Measurements from ENCODE around the gene MAN2B1.

The MAN2B1 gene

GRCh38 chr19:12606796-12607195 is 59.7 kb downstream of the MAN2B1 start:
- Histone ChIP-seq H3K4me1 (ENCODE audit: control insufficient read depth, low read length) (peaks cover 14% of the 10 kb centered on the region), H3K36me3 (ENCODE audit: control insufficient read depth, low read length) (no peaks in the 10 kb centered on the region), H3K9me3 (ENCODE audit: control insufficient read depth, insufficient read depth, low read length) (no peaks in the 10 kb centered on the region), H3K9me2 (replicated peaks; ENCODE audit: control insufficient read depth, low read length) (no peaks in the 10 kb centered on the region), H3K27ac (ENCODE audit: low read depth, low read length) (no peak overlapping the region), H4K20me1 (ENCODE audit: control insufficient read depth, insufficient read depth, low read depth, low read length) (peaks cover 4% of the 10 kb centered on the region), H3F3A (ENCODE audit: control insufficient read depth, insufficient read depth) (peaks cover 5% of the 10 kb centered on the region), H3K27me3 (ENCODE audit: control insufficient read depth, low read length) (peaks cover 5% of the 10 kb centered on the region; the same call in 1 of the 2 replicates), H3K79me2 (ENCODE audit: control insufficient read depth, low read length) (peaks cover 12% of the 10 kb centered on the region), H3K4me3 (ENCODE audit: low read length) (no peak overlapping the region), H3K4me2 (ENCODE audit: low read length) (no peak overlapping the region)
- TF ChIP-seq EZH2phosphoT487 (IDR thresholded peaks at IDR 0.05; ENCODE audit: borderline replicate concordance, low read length) (no peak), CTCF (IDR thresholded peaks at IDR 0.05; ENCODE audit: low read depth, low read length, poor library complexity, severe bottlenecking) (no peak)

- H3K4me1 ChIP-seq (ENCODE audit: control insufficient read depth, low read length): peaks cover 8% of the 10 kb centered on the region
- no peaks in the 10 kb centered on the region for H3K27me3 ChIP-seq (ENCODE audit: control insufficient read depth, low read length)
- no peaks in the 10 kb centered on the region for H4K20me1 ChIP-seq (ENCODE audit: control insufficient read depth, insufficient read depth, low read depth, low read length)
- H3K27ac ChIP-seq (ENCODE audit: low read depth, low read length): no peak overlapping the region
- peak overlapping the region; percentile 6; the same call in 1 of the 2 replicates for H3K4me2 ChIP-seq (ENCODE audit: low read length)
- no peaks in the 10 kb centered on the region for H3F3A ChIP-seq (ENCODE audit: control insufficient read depth, insufficient read depth)
- no peaks in the 10 kb centered on the region for H3K79me2 ChIP-seq (ENCODE audit: control insufficient read depth, low read length)
- no peaks in the 10 kb centered on the region for H3K9me3 ChIP-seq (ENCODE audit: control insufficient read depth, insufficient read depth, low read length)
- TF ChIP-seq CTCF (IDR thresholded peaks at IDR 0.05; ENCODE audit: low read depth, low read length, poor library complexity, severe bottlenecking) (no peak), EZH2phosphoT487 (IDR thresholded peaks at IDR 0.05; ENCODE audit: borderline replicate concordance, low read length) (no peak)
- no peaks in the 10 kb centered on the region for H3K36me3 ChIP-seq (ENCODE audit: control insufficient read depth, low read length)
- H3K9me2 ChIP-seq (replicated peaks; ENCODE audit: control insufficient read depth, low read length): no peaks in the 10 kb centered on the region
- no peak overlapping the region for H3K4me3 ChIP-seq (ENCODE audit: low read length)
Observed at GRCh38 chr19:12603714-12604113, 62.8 kb downstream of the MAN2B1 start.

- Histone ChIP-seq H3K36me3 (ENCODE audit: control insufficient read depth, low read length) (no peaks in the 10 kb centered on the region), H3F3A (ENCODE audit: control insufficient read depth, insufficient read depth) (no peaks in the 10 kb centered on the region), H3K4me3 (ENCODE audit: low read length) (no peak overlapping the region), H4K20me1 (ENCODE audit: control insufficient read depth, insufficient read depth, low read depth, low read length) (no peaks in the 10 kb centered on the region), H3K9me2 (replicated peaks; ENCODE audit: control insufficient read depth, low read length) (no peaks in the 10 kb centered on the region), H3K27ac (ENCODE audit: low read depth, low read length) (no peak overlapping the region), H3K79me2 (ENCODE audit: control insufficient read depth, low read length) (no peaks in the 10 kb centered on the region), H3K4me1 (ENCODE audit: control insufficient read depth, low read length) (no peaks in the 10 kb centered on the region), H3K27me3 (ENCODE audit: control insufficient read depth, low read length) (no peaks in the 10 kb centered on the region), H3K9me3 (ENCODE audit: control insufficient read depth, insufficient read depth, low read length) (no peaks in the 10 kb centered on the region), H3K4me2 (ENCODE audit: low read length) (no peak overlapping the region)
- TF ChIP-seq EZH2phosphoT487 (IDR thresholded peaks at IDR 0.05; ENCODE audit: borderline replicate concordance, low read length) (no peak), CTCF (IDR thresholded peaks at IDR 0.05; ENCODE audit: low read depth, low read length, poor library complexity, severe bottlenecking) (no peak)
Observed at GRCh38 chr19:12597594-12597993, 68.9 kb downstream of the MAN2B1 start.

Measured in DOHH2 (cell line).